ENCODE results near the gene NPC2. TPM values are rescaled to one million over a fixed set of nuclear protein-coding genes. Genes with fewer than 3 reads are reported as not detected.

Gene NPC2
- polyA plus RNA-seq, 2 of the 4 experiments (the other 2 are of a cell fraction), result 97.7 to 457 TPM

DNA sequence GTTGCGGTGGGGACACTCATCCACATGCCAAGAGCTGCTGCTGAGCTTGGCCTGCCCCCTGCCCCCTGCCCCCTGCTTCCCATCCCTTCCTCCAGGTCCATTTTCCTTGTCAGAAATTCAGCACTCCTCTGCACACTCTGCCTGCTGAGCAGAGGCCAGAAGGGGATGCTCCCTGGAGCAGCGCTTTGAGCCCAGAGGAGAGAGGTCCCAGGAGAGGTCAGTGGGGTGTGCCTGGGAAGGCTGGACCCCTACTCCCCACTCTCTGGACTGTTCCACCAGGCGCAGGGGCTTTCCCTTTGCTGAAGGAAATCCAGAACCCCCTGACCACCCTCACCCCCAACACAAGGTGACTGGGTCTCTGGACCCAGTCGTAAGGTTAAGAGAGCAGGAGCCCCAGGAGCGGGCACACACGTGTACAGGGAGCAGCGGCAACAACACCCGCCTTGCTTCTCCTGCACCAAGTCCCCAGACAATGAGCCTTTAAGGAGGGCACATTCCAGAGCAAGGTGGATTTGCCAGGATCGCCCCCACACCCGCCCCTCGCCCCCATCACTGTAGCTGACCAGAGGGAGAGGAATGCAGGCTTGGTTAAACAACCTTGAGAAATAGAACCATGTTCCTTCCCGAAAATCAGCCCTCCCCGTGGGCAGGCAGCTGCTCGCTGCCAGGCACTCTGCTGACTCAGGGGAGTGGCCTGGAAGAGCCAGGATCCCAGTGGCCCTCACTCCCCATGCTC is 31.1 kb upstream of the NPC2 start:
- FAIRE-seq, result no peak

DNA sequence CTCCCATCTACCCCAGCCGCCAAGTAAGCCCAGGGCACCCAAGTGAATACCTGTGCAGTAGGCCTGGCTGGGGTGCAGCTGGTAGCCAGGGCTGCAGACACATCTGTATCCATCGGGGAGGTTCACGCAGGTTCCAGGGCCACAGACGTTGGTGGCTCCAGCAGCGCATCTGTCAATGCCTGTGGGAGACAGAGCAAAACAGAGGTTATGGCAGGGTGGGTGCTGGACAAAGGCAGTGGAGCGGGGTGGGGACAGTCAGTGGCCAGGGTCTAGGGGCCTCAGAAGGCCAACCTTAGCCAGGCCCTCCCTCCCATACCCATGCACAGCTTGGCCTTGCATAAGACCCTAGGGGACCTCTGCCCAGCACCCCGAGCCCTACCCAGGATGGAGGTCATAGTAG is 29.6 kb upstream of the NPC2 start:
- no peaks in the 10 kb centered on the region for H3K4me1 ChIP-seq
- DNase-seq (ENCODE audit: low read depth in 1 of 2, low spot score in 1 of 2) (no peak), ATAC-seq (no peak), FAIRE-seq (no peak)
- H3K27ac ChIP-seq, result no peak overlapping the region
- 91% methylated on average over 7 of the region's 7 CpGs for WGBS (ENCODE audit: missing lambda C conversion rate)
- CTCF ChIA-PET, result interaction anchor here (0.6 kb wide), 1 partner anchor 16 kb away, joined by 3 read pairs; no protein-coding TSS in a partner anchor
- TF ChIP-seq ESRRA (IDR thresholded peaks at IDR 0.05; ENCODE audit: borderline replicate concordance, low read length), result no peak
- no peak for TF ChIP-seq GATA3 (IDR thresholded peaks at IDR 0.05; ENCODE audit: borderline replicate concordance)
- no peak for TF ChIP-seq MYC (IDR thresholded peaks at IDR 0.05; ENCODE audit: borderline replicate concordance, low read length)
- POLR2A ChIA-PET, result no interaction called here
- H3K9me3 ChIP-seq, result no peaks in the 10 kb centered on the region
- H3K4me3 ChIP-seq, result no peak overlapping the region
- H3K4me2 ChIP-seq, result no peak overlapping the region

More for the DNA sequence above, 31.1 kb upstream of the NPC2 start:
- Histone ChIP-seq H3K4me2 (no peak overlapping the region), H3K4me3 (no peak overlapping the region), H3K4me1 (no peaks in the 10 kb centered on the region), H3K27ac (no peak overlapping the region), H3K9me3 (no peaks in the 10 kb centered on the region)
- no peak for DNase-seq (ENCODE audit: low read depth in 1 of 2, low spot score in 1 of 2)
- WGBS (ENCODE audit: missing lambda C conversion rate), result 84% methylated on average over 13 of the region's 14 CpGs
- POLR2A ChIA-PET, result no interaction called here
- TF ChIP-seq, protein P1, sequence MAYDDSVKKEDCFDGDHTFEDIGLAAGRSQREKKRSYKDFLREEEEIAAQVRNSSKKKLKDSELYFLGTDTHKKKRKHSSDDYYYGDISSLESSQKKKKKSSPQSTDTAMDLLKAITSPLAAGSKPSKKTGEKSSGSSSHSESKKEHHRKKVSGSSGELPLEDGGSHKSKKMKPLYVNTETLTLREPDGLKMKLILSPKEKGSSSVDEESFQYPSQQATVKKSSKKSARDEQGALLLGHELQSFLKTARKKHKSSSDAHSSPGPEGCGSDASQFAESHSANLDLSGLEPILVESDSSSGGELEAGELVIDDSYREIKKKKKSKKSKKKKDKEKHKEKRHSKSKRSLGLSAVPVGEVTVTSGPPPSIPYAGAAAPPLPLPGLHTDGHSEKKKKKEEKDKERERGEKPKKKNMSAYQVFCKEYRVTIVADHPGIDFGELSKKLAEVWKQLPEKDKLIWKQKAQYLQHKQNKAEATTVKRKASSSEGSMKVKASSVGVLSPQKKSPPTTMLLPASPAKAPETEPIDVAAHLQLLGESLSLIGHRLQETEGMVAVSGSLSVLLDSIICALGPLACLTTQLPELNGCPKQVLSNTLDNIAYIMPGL (CRISPR knock-in tag; IDR thresholded peaks at IDR 0.05; ENCODE audit: borderline replicate concordance), result no peak
- TF ChIP-seq BHLHE40 (IDR thresholded peaks at IDR 0.05; ENCODE audit: low read depth, low read length) (no peak), ZNF302 (CRISPR knock-in tag; IDR thresholded peaks at IDR 0.05) (no peak), POLR2A (IDR thresholded peaks at IDR 0.05; ENCODE audit: low read length) (no peak), ZFP36 (IDR thresholded peaks at IDR 0.05; ENCODE audit: borderline replicate concordance, partially characterized antibody) (no peak), KDM1A (IDR thresholded peaks at IDR 0.05; ENCODE audit: low read depth) (no peak), MAZ (IDR thresholded peaks at IDR 0.05; ENCODE audit: borderline replicate concordance, low read depth, low read length) (no peak), CEBPB (IDR thresholded peaks at IDR 0.05) (no peak), MAFK (IDR thresholded peaks at IDR 0.05; ENCODE audit: partially characterized antibody) (no peak), GATA3 (IDR thresholded peaks at IDR 0.05; ENCODE audit: borderline replicate concordance) (no peak), SREBF2 (IDR thresholded peaks at IDR 0.05) (no peak), TFCP2L1 (CRISPR knock-in tag; IDR thresholded peaks at IDR 0.05) (no peak), FOSL2 (IDR thresholded peaks at IDR 0.05) (no peak), FOSL2 (CRISPR knock-in tag; IDR thresholded peaks at IDR 0.05) (no peak), MYC (IDR thresholded peaks at IDR 0.05; ENCODE audit: borderline replicate concordance, low read length) (no peak), RNF2 (IDR thresholded peaks at IDR 0.05; ENCODE audit: borderline replicate concordance, low read depth) (no peak), JUNB (IDR thresholded peaks at IDR 0.05) (no peak), NR3C1 (IDR thresholded peaks at IDR 0.05) (no peak)
- TF ChIP-seq, protein P2, sequence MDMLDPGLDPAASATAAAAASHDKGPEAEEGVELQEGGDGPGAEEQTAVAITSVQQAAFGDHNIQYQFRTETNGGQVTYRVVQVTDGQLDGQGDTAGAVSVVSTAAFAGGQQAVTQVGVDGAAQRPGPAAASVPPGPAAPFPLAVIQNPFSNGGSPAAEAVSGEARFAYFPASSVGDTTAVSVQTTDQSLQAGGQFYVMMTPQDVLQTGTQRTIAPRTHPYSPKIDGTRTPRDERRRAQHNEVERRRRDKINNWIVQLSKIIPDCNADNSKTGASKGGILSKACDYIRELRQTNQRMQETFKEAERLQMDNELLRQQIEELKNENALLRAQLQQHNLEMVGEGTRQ (IDR thresholded peaks at IDR 0.05), result no peak
- no peak; a peak in 1 of 6 replicates for ATAC-seq
- CTCF ChIA-PET, result interaction anchor here (0.8 to 2.7 kb wide), 3 partner anchors 9 to 85 kb away, joined by 3 to 5 read pairs (median 4); no protein-coding TSS in a partner anchor

DNA sequence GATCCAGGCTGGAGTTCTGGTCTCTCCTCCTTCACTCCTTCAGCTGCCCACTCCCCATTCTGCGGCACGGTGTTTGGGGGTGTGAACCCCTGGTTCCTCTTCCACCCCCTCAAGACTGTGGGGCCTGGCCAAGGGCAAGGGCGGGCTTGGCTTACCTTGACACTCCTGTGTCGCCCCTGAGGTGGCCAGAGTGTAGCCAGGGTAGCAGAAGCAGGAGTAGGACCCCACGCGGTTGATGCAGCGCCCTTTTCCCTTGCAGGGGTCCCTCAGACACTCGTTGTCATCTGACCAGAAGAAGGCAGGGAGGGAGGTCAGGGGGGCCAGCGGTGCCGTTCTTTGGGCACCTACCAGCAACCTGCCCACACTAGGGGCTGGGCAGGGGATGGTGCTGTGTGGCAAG is 28.7 kb upstream of the NPC2 start:
- DNase-seq (ENCODE audit: low read depth in 1 of 2, low spot score in 1 of 2), result no peak
- peaks cover 5% of the 10 kb centered on the region for H3K4me1 ChIP-seq
- no peak overlapping the region for H3K27ac ChIP-seq
- ChIA-PET POLR2A (no interaction called here), CTCF (no interaction called here)
- H3K4me3 ChIP-seq, result no peak overlapping the region
- no peak overlapping the region for H3K4me2 ChIP-seq
- 87% methylated on average over 6 of the region's 10 CpGs for WGBS (ENCODE audit: missing lambda C conversion rate)
- ATAC-seq, result no peak
- H3K9me3 ChIP-seq, result no peaks in the 10 kb centered on the region
- TF ChIP-seq EHF (CRISPR knock-in tag; IDR thresholded peaks at IDR 0.05) (no peak), SREBF2 (IDR thresholded peaks at IDR 0.05) (no peak), ZC3H11A (IDR thresholded peaks at IDR 0.05) (no peak), HOXB5 (CRISPR knock-in tag; IDR thresholded peaks at IDR 0.05) (no peak), CHD2 (IDR thresholded peaks at IDR 0.05; ENCODE audit: low read length, partially characterized antibody) (no peak), MAZ (IDR thresholded peaks at IDR 0.05; ENCODE audit: borderline replicate concordance, low read depth, low read length) (no peak), RAD21 (conservative IDR thresholded peaks at IDR 0.05 in 1 of 2, IDR thresholded peaks at IDR 0.05 in 1 of 2) (no peak), ZFP36 (IDR thresholded peaks at IDR 0.05; ENCODE audit: borderline replicate concordance, partially characterized antibody) (no peak), CBX2 (IDR thresholded peaks at IDR 0.05; ENCODE audit: borderline replicate concordance, low read depth) (no peak), NPAS2 (CRISPR knock-in tag; IDR thresholded peaks at IDR 0.05; ENCODE audit: borderline replicate concordance) (no peak)
- TF ChIP-seq, protein P3, sequence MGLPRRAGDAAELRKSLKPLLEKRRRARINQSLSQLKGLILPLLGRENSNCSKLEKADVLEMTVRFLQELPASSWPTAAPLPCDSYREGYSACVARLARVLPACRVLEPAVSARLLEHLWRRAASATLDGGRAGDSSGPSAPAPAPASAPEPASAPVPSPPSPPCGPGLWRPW (IDR thresholded peaks at IDR 0.05), result no peak
- FAIRE-seq, result no peak

Data from A549 (cell line).